SK-N-SH treated with all-trans-retinoic acid at 6 μM for 48 hours (cell line): ENCODE measurements around the gene CRADD.

Experiments used
- ATAC-seq: fragments of 200-7000 bp; cut with Tn5 transposase; 3 replicates; pipeline ENCODE4 v1.9.1; 2020; ENCODE audit warnings: mild to moderate bottlenecking, moderate library complexity
- ARNTL ChIP-seq: fragments of 450-650 bp; formaldehyde crosslinking; IDR thresholded peaks from 2 replicates; pipeline ENCODE4 v1.5.0; 2020; ENCODE audit warnings: low read depth, mild to moderate bottlenecking, moderate library complexity, borderline replicate concordance
- BACH2 ChIP-seq: fragments of 250-450 bp; sonication (Bioruptor Pico); IDR thresholded peaks from 2 replicates; pipeline ENCODE4 v1.9.0; 2021; ENCODE audit warnings: mild to moderate bottlenecking, borderline replicate concordance
- CSDC2 ChIP-seq: fragments of 250-450 bp; sonication (Bioruptor Pico); IDR thresholded peaks from 2 replicates; pipeline ENCODE4 v1.5.0; 2020; ENCODE audit warnings: mild to moderate bottlenecking, moderate library complexity
- ESRRG ChIP-seq: fragments of 250-450 bp; sonication (Bioruptor Pico); IDR thresholded peaks from 2 replicates; pipeline ENCODE4 v1.6.1; 2021; ENCODE audit warnings: mild to moderate bottlenecking
- GLIS3 ChIP-seq: fragments of 250-450 bp; sonication (Bioruptor Pico); IDR thresholded peaks from 2 replicates; pipeline ENCODE4 v1.5.0; 2020; ENCODE audit warnings: mild to moderate bottlenecking, moderate library complexity
- ISL1 ChIP-seq: fragments of 250-450 bp; sonication (Bioruptor Pico); IDR thresholded peaks from 2 replicates; pipeline ENCODE4 v2.1.2; 2022; ENCODE audit warnings: mild to moderate bottlenecking, moderate library complexity
- POU6F1 ChIP-seq: fragments of 250-450 bp; sonication (Bioruptor Pico); IDR thresholded peaks from 2 replicates; pipeline ENCODE4 v1.8.0; 2021; ENCODE audit warnings: low read depth, mild to moderate bottlenecking, moderate library complexity, borderline replicate concordance
- PPARA ChIP-seq: fragments of 250-450 bp; sonication (Bioruptor Pico); IDR thresholded peaks from 2 replicates; pipeline ENCODE4 v1.5.0; 2020; ENCODE audit warnings: mild to moderate bottlenecking, borderline replicate concordance
- RARB ChIP-seq: fragments of 250-450 bp; sonication (Bioruptor Pico); IDR thresholded peaks from 2 replicates; pipeline ENCODE4 v1.8.0; 2021; ENCODE audit warnings: mild to moderate bottlenecking, moderate library complexity
- SNAI2 ChIP-seq: fragments of 250-450 bp; sonication (Bioruptor Pico); IDR thresholded peaks from 2 replicates; pipeline ENCODE4 v1.5.0; 2020; ENCODE audit warnings: mild to moderate bottlenecking, moderate library complexity
- TCF4 ChIP-seq: fragments of 250-450 bp; sonication (Bioruptor Pico); IDR thresholded peaks from 2 replicates; pipeline ENCODE4 v1.8.0; 2021; ENCODE audit warnings: mild to moderate bottlenecking, moderate library complexity, borderline replicate concordance
- TOX ChIP-seq: fragments of 250-450 bp; sonication (Bioruptor Pico); IDR thresholded peaks from 2 replicates; pipeline ENCODE4 v1.8.0; 2021; ENCODE audit warnings: mild to moderate bottlenecking, moderate library complexity, borderline replicate concordance
- TSHZ2 ChIP-seq: fragments of 250-450 bp; sonication (Bioruptor Pico); IDR thresholded peaks from 2 replicates; pipeline ENCODE4 v1.5.0; 2020; ENCODE audit warnings: mild to moderate bottlenecking, moderate library complexity
- ZC3H10 ChIP-seq: fragments of 250-450 bp; sonication (Bioruptor Pico); IDR thresholded peaks from 2 replicates; pipeline ENCODE4 v1.5.1; 2021; ENCODE audit warnings: mild to moderate bottlenecking, moderate library complexity
- ZFP3 ChIP-seq: fragments of 250-450 bp; sonication (Bioruptor Pico); IDR thresholded peaks from 2 replicates; pipeline ENCODE4 v1.5.0; 2020; ENCODE audit warnings: mild to moderate bottlenecking, moderate library complexity
- ZFP30 ChIP-seq: fragments of 450-650 bp; formaldehyde crosslinking; IDR thresholded peaks from 2 replicates; pipeline ENCODE4 v1.5.0; 2022; ENCODE audit warnings: mild to moderate bottlenecking, moderate library complexity
- ZNF565 ChIP-seq: fragments of 450-650 bp; formaldehyde crosslinking; conservative IDR thresholded peaks from 2 replicates; pipeline ENCODE4 v1.5.0; 2020; ENCODE audit warnings: low read depth, mild to moderate bottlenecking, moderate library complexity
- ZNF70 ChIP-seq: fragments of 450-650 bp; formaldehyde crosslinking; IDR thresholded peaks from 2 replicates; pipeline ENCODE4 v1.5.0; 2020; ENCODE audit warnings: mild to moderate bottlenecking, moderate library complexity
- TF ChIP-seq, protein P1 (sequence below): fragments of 250-450 bp; sonication (Bioruptor Pico); IDR thresholded peaks from 2 replicates; pipeline ENCODE4 v1.5.1; 2020; ENCODE audit warnings: low read depth, mild to moderate bottlenecking, moderate library complexity

The CRADD gene

DNA sequence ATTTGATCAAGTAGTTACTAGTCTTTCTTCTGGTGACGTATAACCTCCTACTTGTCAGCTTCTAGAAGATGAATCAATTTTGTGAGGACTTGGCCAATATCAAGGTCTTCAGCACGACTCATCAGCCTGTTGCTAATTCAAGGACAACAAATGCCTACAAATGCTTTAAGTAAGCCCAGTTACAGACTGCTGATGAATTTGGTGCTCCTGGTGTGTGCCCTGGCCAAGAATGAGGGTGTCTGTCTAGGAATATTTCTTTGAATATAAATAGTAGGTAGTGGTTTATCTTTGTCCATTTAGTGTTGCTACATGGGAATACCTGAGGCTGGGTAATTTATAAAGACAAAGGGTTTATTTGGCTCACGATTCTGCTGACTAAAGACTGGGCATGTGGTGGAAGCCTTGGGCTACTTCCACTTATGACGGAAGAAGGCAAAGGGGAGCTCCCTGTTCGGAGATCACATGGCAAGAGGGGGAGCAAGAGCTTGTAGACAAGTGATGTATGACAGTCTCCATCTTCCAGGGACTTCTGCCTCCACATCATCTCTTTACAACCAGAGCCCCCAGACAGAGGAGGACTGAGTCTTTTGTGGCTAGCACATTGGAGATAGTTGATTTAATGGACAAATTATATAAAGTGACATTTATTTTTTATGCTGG, 180.2 kb downstream of the CRADD start (continued):
- TF ChIP-seq POU6F1 (CRISPR knock-in tag) (no peak), SNAI2 (CRISPR knock-in tag) (no peak), TCF4 (CRISPR knock-in tag) (no peak)

GRCh38 chr12:93857991-93858447, 180.8 kb downstream of the CRADD start:
- TF ChIP-seq TSHZ2 (CRISPR knock-in tag): no peak
- no peak for TF ChIP-seq ZFP3 (CRISPR knock-in tag)
- ATAC-seq: no peak

DNA sequence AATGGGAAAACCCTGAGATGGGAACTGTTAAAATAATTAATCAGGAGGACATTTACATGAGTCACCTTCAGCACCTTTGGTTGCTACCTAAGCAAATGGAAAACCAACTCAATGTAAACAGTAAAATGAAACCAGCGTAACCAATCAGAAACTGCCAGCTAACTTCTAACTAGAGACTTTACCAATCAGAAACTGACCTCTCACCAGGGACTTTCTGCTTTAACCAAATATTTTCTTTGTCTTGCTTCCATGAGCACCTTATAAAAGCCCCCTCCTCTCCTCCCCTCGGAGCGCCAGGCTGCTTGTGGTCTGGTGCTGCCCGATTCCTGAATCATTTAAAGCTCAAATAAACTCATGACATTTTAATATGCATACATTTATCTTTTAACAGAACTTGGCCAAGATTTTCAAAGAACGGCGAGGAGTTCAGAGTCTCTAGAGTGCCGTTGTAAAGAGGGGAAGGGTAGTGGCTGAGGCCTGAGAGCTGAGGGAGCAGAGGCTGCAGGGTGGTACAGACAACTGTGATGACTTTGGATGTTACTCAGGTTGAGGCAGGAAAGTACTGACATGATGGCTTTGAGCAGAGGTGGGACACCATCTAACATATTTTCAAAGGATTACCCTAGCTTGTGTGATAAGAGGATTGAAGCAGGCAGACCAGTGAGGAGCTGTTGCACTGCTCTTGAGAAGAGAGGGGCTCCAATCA, 183.6 kb downstream of the CRADD start:
- TF ChIP-seq TSHZ2 (CRISPR knock-in tag) (no peak), SNAI2 (CRISPR knock-in tag) (no peak), ZNF565 (CRISPR knock-in tag) (no peak), ARNTL (CRISPR knock-in tag) (no peak), CSDC2 (CRISPR knock-in tag) (no peak), RARB (CRISPR knock-in tag) (no peak), PPARA (CRISPR knock-in tag) (no peak)
- no peak for ATAC-seq

GRCh38 chr12:93862424-93862823, 185.2 kb downstream of the CRADD start:
- ATAC-seq: no peak
- TF ChIP-seq ISL1 (CRISPR knock-in tag): no peak
- no peak for TF ChIP-seq BACH2 (CRISPR knock-in tag)
- TF ChIP-seq GLIS3: no peak
- TF ChIP-seq ZC3H10: no peak
- TF ChIP-seq ZFP30 (CRISPR knock-in tag): no peak
- no peak for TF ChIP-seq ESRRG (CRISPR knock-in tag)
- TF ChIP-seq, protein P1, sequence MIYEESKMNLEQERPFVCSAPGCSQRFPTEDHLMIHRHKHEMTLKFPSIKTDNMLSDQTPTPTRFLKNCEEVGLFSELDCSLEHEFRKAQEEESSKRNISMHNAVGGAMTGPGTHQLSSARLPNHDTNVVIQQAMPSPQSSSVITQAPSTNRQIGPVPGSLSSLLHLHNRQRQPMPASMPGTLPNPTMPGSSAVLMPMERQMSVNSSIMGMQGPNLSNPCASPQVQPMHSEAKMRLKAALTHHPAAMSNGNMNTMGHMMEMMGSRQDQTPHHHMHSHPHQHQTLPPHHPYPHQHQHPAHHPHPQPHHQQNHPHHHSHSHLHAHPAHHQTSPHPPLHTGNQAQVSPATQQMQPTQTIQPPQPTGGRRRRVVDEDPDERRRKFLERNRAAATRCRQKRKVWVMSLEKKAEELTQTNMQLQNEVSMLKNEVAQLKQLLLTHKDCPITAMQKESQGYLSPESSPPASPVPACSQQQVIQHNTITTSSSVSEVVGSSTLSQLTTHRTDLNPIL (CRISPR knock-in tag): no peak
- no peak for TF ChIP-seq POU6F1 (CRISPR knock-in tag)
- no peak for TF ChIP-seq TOX (CRISPR knock-in tag)
- TF ChIP-seq SNAI2 (CRISPR knock-in tag): no peak
- TF ChIP-seq ZNF70 (CRISPR knock-in tag): no peak
- TF ChIP-seq TSHZ2 (CRISPR knock-in tag): no peak
